ENCODE data around the gene CTXN1.

DNA sequence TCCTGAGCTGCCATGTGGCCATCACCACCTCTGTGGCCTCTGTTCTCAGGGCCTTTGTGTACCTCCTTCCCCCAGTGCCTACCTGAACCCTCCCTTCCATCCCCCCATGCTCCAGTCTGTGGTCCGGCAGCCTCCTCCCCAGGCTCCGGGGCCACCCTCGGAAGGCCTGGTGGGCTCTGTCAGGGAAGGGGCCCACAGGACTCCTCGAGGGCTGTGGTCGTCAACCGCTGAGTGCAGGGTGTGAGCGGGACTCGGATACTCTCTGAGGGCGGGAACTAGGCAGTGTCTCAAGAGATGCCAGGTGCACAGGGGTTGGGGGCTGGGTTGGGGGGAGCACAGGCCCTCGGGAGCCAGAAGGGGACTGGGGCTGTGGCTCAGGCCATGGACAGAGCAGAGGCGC is 18.4 kb downstream of the CTXN1 start:
- no peak for TF ChIP-seq POLR2AphosphoS5 (IDR thresholded peaks at IDR 0.05; ENCODE audit: borderline replicate concordance, low read depth, low read length)
- no peak for TF ChIP-seq EZH2 (IDR thresholded peaks at IDR 0.05)

Measured in SK-N-MC (cell line).